Calu3 (cell line): ENCODE measurements around the gene RBM12. TPM values are rescaled to one million over a fixed set of nuclear protein-coding genes. Genes with fewer than 3 reads are reported as not detected.

Experiments
- BruUV-seq: library from RNA; stranded (reverse); fragments of 400-500 nt; replicated peaks from 2 replicates; lab custom pipeline; 2021; lab: Mats Ljungman, UMichigan
- CTCF ChIA-PET: fragments of 300-600 bp; sonication (Branson Sonifier 250); formaldehyde crosslinking; loops from one replicate; lab custom pipeline; 2022; ENCODE audit warnings: antibody characterized with exemption; lab: Charles Lee
- DNase-seq: peaks from one replicate; pipeline ENCODE4 v3.0.0; 2022
- H3K27ac Mint-ChIP-seq: one replicate; pipeline ENCODE4 v1.8.0; 2022; ENCODE audit warnings: mixed read lengths; ENCODE audit not compliant: unreplicated experiment
- H3K27me3 Mint-ChIP-seq: one replicate; pipeline ENCODE4 v1.8.0; 2022; ENCODE audit warnings: mixed read lengths; ENCODE audit not compliant: unreplicated experiment
- H3K36me3 Mint-ChIP-seq: one replicate; pipeline ENCODE4 v1.8.0; 2022; ENCODE audit warnings: mild to moderate bottlenecking, moderate library complexity, mixed read lengths; ENCODE audit not compliant: insufficient read depth, unreplicated experiment
- H3K4me1 Mint-ChIP-seq: one replicate; pipeline ENCODE4 v1.8.0; 2022; ENCODE audit warnings: mild to moderate bottlenecking, low read depth, mixed read lengths; ENCODE audit not compliant: unreplicated experiment
- H3K4me3 Mint-ChIP-seq: one replicate; pipeline ENCODE4 v1.8.0; 2022; ENCODE audit warnings: mild to moderate bottlenecking, low read depth, moderate library complexity, mixed read lengths; ENCODE audit not compliant: unreplicated experiment
- H3K9me3 Mint-ChIP-seq: one replicate; pipeline ENCODE4 v1.8.0; 2022; ENCODE audit warnings: low read depth, mixed read lengths; ENCODE audit not compliant: unreplicated experiment
- intact Hi-C: fragments of 100-400 bp; cut with micrococcal nuclease; formaldehyde crosslinking; loops from one replicate; pipeline ENCODE4 v1.10.0; 2022; ENCODE audit not compliant: unreplicated experiment
- total RNA-seq: library from RNA; stranded (reverse); gene quantifications from 2 replicates; pipeline ENCODE4 v1.2.3, GENCODE V29; 2022
- TF ChIP-seq, protein P1 (sequence below): fragments of 200-600 bp; IDR thresholded peaks from one replicate; pipeline ENCODE4 v1.8.0; 2022; ENCODE audit warnings: antibody characterized with exemption; ENCODE audit not compliant: unreplicated experiment

The RBM12 gene
- total RNA-seq, 1 experiment from 2014 or later, result 133 TPM

DNA sequence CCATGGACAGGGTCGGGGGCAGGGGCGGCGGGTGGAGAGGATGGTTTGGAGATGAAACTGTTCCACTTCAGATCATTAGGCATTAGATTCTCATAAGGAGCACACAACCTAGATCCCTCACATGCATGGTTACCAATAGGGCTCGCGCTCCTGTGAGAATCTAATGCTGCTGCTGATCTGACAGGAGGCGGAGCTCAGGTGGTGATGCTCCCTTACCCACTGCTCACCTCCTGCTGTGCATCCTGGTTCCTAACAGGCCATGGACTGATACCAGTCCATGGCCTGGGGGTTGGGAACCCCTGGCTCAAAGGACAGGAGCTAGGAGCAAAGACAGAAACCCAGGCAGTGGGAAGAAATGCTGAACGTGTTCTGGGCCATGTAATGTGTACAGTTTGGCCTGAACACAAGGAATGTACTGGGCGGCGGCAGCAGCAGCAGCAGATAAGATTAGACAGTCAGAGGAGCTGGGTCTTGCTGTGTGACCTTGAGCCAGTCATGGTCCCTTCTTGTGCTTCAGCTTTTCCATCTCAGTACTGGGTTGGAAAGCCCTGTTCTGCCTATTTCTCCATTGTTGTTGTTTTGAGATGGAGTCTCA, 53.8 kb downstream of the RBM12 start:
- no peak overlapping the region for H3K27ac Mint-ChIP-seq
- no peaks in the 10 kb centered on the region for H3K27me3 Mint-ChIP-seq
- BruUV-seq, result no TSS peak
- intact Hi-C loops, result no loop called here
- DNase-seq, result no peak
- H3K36me3 Mint-ChIP-seq, result peaks cover 52% of the 10 kb centered on the region
- TF ChIP-seq, protein P1, sequence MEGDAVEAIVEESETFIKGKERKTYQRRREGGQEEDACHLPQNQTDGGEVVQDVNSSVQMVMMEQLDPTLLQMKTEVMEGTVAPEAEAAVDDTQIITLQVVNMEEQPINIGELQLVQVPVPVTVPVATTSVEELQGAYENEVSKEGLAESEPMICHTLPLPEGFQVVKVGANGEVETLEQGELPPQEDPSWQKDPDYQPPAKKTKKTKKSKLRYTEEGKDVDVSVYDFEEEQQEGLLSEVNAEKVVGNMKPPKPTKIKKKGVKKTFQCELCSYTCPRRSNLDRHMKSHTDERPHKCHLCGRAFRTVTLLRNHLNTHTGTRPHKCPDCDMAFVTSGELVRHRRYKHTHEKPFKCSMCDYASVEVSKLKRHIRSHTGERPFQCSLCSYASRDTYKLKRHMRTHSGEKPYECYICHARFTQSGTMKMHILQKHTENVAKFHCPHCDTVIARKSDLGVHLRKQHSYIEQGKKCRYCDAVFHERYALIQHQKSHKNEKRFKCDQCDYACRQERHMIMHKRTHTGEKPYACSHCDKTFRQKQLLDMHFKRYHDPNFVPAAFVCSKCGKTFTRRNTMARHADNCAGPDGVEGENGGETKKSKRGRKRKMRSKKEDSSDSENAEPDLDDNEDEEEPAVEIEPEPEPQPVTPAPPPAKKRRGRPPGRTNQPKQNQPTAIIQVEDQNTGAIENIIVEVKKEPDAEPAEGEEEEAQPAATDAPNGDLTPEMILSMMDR, result no peak
- H3K9me3 Mint-ChIP-seq, result no peaks in the 10 kb centered on the region
- H3K4me3 Mint-ChIP-seq, result no peak overlapping the region
- H3K4me1 Mint-ChIP-seq, result peaks cover 45% of the 10 kb centered on the region
- CTCF ChIA-PET, result interaction anchor here (0.6 kb wide), 1 partner anchor 47 kb away, joined by 3 read pairs; no protein-coding TSS in a partner anchor

DNA sequence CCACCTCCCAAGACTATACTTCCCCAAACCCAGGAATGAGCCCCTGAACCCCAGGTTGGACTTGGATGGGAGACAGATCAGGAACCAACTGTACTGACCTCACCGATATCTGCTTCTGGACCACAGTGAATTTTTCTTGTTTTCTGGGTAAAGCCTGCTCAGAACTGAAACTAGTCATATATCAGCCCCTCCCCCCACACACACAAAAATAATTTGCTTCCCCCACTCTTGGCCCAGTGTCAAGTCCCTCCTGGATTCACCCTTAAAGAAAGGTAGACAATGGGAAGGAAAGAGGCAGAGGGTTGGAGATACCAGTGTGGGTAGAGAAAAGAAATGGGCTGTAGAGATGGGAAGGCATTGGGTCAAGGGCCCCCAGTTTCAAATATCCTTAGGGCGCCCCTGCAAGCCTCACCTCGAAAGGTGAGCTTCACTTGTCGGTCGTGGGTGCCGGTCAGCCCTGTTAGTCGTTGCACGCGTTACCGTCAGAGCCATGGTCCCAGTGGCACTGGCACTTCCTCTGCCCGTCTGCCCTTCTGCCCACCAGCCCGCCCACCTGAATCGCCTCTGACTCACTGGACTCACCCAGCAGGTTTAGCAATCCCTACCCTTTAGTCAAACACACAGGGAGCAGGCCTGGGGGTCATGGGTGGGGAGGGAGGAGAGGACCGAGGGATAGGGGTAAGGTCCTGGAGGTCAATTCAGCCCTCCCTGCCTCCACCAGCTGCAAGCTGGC, 57.5 kb downstream of the RBM12 start:
- TF ChIP-seq, protein P1, result no peak
- no peaks in the 10 kb centered on the region for H3K9me3 Mint-ChIP-seq
- peaks cover 41% of the 10 kb centered on the region for H3K4me1 Mint-ChIP-seq
- CTCF ChIA-PET, result interaction anchor here (0.6 to 1.6 kb wide), 6 partner anchors 9 to 286 kb away, joined by 3 to 8 read pairs (median 3); partner anchors contain the start of gene SPAG4
- H3K36me3 Mint-ChIP-seq, result peaks cover 41% of the 10 kb centered on the region
- H3K27me3 Mint-ChIP-seq, result no peaks in the 10 kb centered on the region
- DNase-seq, result peak; percentile 93
- intact Hi-C loops, result no loop called here
- peak overlapping the region; percentile 73 for H3K4me3 Mint-ChIP-seq
- peak overlapping the region; percentile 85 for H3K27ac Mint-ChIP-seq
- TSS peak; percentile 79 for BruUV-seq

DNA sequence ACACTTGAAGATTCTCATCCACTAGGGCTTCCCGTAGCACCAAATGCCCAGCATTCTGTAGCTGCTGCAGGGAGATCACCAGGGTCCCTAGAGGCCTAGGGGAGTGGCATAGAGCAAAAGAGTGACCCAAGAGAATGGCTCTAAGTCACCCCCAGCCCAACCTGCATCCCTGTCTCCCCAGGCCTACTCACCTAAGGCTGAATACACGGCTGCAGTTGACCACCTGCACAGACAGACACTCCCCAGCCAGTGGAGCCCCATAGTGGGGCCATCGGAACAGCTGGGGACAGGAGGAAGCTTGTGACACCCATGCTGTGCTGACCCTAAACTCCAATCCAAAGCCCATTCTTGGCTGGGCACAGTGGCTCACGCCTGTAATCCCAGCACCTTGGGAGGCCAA, 58.6 kb downstream of the RBM12 start:
- Mint-ChIP-seq H3K36me3 (peaks cover 46% of the 10 kb centered on the region), H3K4me3 (peak overlapping the region; percentile 73), H3K4me1 (peaks cover 41% of the 10 kb centered on the region), H3K27me3 (no peaks in the 10 kb centered on the region), H3K27ac (peak overlapping the region; percentile 23), H3K9me3 (no peaks in the 10 kb centered on the region)
- intact Hi-C loops, result no loop called here
- TF ChIP-seq, protein P1, result no peak
- no TSS peak for BruUV-seq
- CTCF ChIA-PET, result interaction anchor here (0.9 to 1.6 kb wide), 2 partner anchors 37 to 89 kb away, joined by 3 to 5 read pairs; no protein-coding TSS in a partner anchor
- DNase-seq, result no peak

DNA sequence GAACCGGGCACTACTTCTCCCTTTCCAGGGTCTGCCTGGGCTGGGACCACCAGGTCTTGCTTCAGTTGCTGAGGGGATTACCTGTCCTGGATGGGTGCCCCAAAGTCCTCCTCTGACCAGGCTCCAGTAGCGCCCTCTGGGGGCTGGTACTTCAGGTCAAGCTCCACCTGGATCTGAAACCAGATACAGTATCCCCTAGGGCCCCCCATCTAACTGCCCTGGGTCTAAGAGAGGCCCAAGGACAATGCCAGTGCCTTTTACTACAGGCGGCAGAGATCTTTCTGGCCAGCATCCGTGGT, 60.3 kb downstream of the RBM12 start:
- H3K9me3 Mint-ChIP-seq, result no peaks in the 10 kb centered on the region
- H3K27ac Mint-ChIP-seq, result no peak overlapping the region
- H3K27me3 Mint-ChIP-seq, result no peaks in the 10 kb centered on the region
- no TSS peak for BruUV-seq
- CTCF ChIA-PET, result interaction anchor here (0.8 to 1.3 kb wide), 5 partner anchors 13 to 87 kb away, joined by 3 to 14 read pairs (median 4); no protein-coding TSS in a partner anchor
- TF ChIP-seq, protein P1, result peak; percentile 57
- no peak overlapping the region for H3K4me3 Mint-ChIP-seq
- peaks cover 53% of the 10 kb centered on the region for H3K36me3 Mint-ChIP-seq
- intact Hi-C loops, result no loop called here
- DNase-seq, result peak; percentile 63
- H3K4me1 Mint-ChIP-seq, result peaks cover 44% of the 10 kb centered on the region
